ENCODE data around the gene MIPEP.

DNA sequence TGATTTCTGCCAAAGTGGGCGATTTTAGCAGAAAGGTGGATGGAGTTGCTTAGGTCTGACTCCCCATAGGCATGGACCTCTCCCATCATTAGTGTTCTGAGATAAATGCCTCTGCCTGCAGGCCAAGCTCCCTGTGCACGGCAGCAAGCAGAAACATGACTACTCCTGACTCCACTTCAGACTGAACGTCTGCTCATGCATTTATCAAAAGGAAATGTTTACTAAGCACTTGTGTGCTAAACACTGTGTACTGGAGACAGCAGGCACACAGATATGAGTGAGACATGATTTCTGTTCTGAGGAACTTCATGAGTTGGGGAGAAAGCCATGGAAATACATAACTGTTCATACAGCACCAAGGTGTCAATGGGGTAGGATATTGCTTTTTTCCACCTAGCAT lies 149.6 kb downstream of the MIPEP start:
- TF ChIP-seq, protein P1, sequence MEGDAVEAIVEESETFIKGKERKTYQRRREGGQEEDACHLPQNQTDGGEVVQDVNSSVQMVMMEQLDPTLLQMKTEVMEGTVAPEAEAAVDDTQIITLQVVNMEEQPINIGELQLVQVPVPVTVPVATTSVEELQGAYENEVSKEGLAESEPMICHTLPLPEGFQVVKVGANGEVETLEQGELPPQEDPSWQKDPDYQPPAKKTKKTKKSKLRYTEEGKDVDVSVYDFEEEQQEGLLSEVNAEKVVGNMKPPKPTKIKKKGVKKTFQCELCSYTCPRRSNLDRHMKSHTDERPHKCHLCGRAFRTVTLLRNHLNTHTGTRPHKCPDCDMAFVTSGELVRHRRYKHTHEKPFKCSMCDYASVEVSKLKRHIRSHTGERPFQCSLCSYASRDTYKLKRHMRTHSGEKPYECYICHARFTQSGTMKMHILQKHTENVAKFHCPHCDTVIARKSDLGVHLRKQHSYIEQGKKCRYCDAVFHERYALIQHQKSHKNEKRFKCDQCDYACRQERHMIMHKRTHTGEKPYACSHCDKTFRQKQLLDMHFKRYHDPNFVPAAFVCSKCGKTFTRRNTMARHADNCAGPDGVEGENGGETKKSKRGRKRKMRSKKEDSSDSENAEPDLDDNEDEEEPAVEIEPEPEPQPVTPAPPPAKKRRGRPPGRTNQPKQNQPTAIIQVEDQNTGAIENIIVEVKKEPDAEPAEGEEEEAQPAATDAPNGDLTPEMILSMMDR (tag by site-specific recombination; IDR thresholded peaks at IDR 0.05): no peak
- TF ChIP-seq PBX3 (CRISPR knock-in tag; IDR thresholded peaks at IDR 0.05): no peak
- no peak for TF ChIP-seq ZNF548 (tag by site-specific recombination; IDR thresholded peaks at IDR 0.05)
- TF ChIP-seq ZNF501 (tag by site-specific recombination; IDR thresholded peaks at IDR 0.05): no peak
- no peak for TF ChIP-seq TSHZ1 (tag by site-specific recombination; IDR thresholded peaks at IDR 0.05; ENCODE audit: borderline replicate concordance)
- no peak for TF ChIP-seq PATZ1 (tag by site-specific recombination; IDR thresholded peaks at IDR 0.05)
- no peak for TF ChIP-seq YY1 (tag by site-specific recombination; IDR thresholded peaks at IDR 0.05)
- TF ChIP-seq ZFP3 (tag by site-specific recombination; IDR thresholded peaks at IDR 0.05; ENCODE audit: low read depth): no peak
- TF ChIP-seq ZEB2 (tag by site-specific recombination; IDR thresholded peaks at IDR 0.05): no peak
- TF ChIP-seq ZNF274 (IDR thresholded peaks at IDR 0.05; ENCODE audit: low read length): no peak
- TF ChIP-seq ZNF274 (tag by site-specific recombination; IDR thresholded peaks at IDR 0.05; ENCODE audit: borderline replicate concordance): no peak
- TF ChIP-seq HOXA7 (CRISPR knock-in tag; IDR thresholded peaks at IDR 0.05; ENCODE audit: borderline replicate concordance): no peak
- no peak for TF ChIP-seq ZNF777 (tag by site-specific recombination; IDR thresholded peaks at IDR 0.05; ENCODE audit: borderline replicate concordance)
- no peak for TF ChIP-seq ZNF18 (tag by site-specific recombination; IDR thresholded peaks at IDR 0.05)
- TF ChIP-seq ZNF658 (tag by site-specific recombination; IDR thresholded peaks at IDR 0.05): no peak

Measured in HEK293 (cell line).